ENCODE data around the gene AIF1L.

Gene AIF1L

GRCh38 chr9:131082774-131083512, 13.4 kb upstream of the AIF1L start:
- H3K4me2 ChIP-seq (ENCODE audit: low read depth, low read length, poor library complexity, severe bottlenecking) = no peak overlapping the region
- no peaks in the 10 kb centered on the region for H3F3A ChIP-seq (ENCODE audit: insufficient read depth)
- TF ChIP-seq, protein P1, sequence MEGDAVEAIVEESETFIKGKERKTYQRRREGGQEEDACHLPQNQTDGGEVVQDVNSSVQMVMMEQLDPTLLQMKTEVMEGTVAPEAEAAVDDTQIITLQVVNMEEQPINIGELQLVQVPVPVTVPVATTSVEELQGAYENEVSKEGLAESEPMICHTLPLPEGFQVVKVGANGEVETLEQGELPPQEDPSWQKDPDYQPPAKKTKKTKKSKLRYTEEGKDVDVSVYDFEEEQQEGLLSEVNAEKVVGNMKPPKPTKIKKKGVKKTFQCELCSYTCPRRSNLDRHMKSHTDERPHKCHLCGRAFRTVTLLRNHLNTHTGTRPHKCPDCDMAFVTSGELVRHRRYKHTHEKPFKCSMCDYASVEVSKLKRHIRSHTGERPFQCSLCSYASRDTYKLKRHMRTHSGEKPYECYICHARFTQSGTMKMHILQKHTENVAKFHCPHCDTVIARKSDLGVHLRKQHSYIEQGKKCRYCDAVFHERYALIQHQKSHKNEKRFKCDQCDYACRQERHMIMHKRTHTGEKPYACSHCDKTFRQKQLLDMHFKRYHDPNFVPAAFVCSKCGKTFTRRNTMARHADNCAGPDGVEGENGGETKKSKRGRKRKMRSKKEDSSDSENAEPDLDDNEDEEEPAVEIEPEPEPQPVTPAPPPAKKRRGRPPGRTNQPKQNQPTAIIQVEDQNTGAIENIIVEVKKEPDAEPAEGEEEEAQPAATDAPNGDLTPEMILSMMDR (IDR thresholded peaks at IDR 0.05; ENCODE audit: insufficient read depth, low read length, poor library complexity, severe bottlenecking) = no peak
- no peak for TF ChIP-seq EZH2phosphoT487 (conservative IDR thresholded peaks at IDR 0.05; ENCODE audit: low read length)
- H3K36me3 ChIP-seq (ENCODE audit: low read length) = no peaks in the 10 kb centered on the region
- no peaks in the 10 kb centered on the region for H3K79me2 ChIP-seq (ENCODE audit: insufficient read depth, low read length)
- H4K20me1 ChIP-seq (ENCODE audit: low read depth, low read length) = no peaks in the 10 kb centered on the region
- no peak overlapping the region for H3K4me3 ChIP-seq (ENCODE audit: insufficient read depth, low read length, poor library complexity, severe bottlenecking)
- H3K27me3 ChIP-seq (ENCODE audit: low read length) = no peaks in the 10 kb centered on the region
- no peaks in the 10 kb centered on the region for H3K9me2 ChIP-seq (replicated peaks; ENCODE audit: insufficient read depth, low read length)
- no peak overlapping the region for H2AFZ ChIP-seq (ENCODE audit: low read depth, low read length, severe bottlenecking)
- H3K27ac ChIP-seq (ENCODE audit: low read depth, low read length) = no peak overlapping the region
- no peaks in the 10 kb centered on the region for H3K9me3 ChIP-seq (ENCODE audit: insufficient read depth, low read length)
- no peak overlapping the region for H3K9ac ChIP-seq (ENCODE audit: low read length)

- no peaks in the 10 kb centered on the region for H3K27me3 ChIP-seq (ENCODE audit: low read length)
- H2AFZ ChIP-seq (ENCODE audit: low read depth, low read length, severe bottlenecking) = no peak overlapping the region
Observed at GRCh38 chr9:131084661-131085369, 11.5 kb upstream of the AIF1L start.

DNA sequence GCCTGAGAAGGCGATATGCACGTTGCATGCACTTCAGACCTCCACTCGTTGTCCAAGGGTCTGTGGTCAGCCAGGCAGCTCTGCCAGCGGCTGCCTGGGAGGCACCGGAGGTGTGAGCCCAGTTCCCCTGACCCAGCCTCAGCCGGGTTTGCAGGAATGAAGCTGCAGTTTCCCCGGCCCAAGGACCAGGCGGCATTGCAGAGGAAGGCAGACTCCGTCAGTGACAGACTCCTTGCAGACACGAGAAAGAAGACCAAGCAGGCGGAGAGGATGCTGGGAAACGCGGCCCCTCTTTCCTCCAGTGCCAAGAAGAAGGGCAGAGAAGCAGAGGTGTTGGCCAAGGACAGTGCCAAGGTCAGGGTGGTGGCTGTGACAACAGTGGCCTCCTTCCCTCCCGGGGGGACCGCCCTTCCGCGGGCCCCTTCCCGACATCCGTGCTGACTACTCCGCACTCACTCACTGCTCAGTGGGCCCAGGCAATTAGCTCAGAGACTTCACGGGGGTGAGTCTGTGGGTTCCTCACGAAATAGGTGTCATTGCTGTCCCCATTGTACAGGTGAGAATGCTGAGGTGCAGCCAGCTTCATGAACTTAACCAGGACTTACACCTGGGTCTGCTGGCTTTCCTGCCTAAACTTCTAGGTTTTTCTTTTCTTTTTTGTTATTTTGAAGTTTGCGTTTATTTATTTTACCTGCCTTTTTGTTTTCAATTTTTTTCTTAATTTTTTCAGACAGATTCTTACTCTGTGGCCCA, 10.8 kb upstream of the AIF1L start:
- Histone ChIP-seq H3K27me3 (ENCODE audit: low read length) (no peaks in the 10 kb centered on the region), H2AFZ (ENCODE audit: low read depth, low read length, severe bottlenecking) (no peak overlapping the region), H3K9ac (ENCODE audit: low read length) (no peak overlapping the region), H3F3A (ENCODE audit: insufficient read depth) (no peaks in the 10 kb centered on the region), H3K79me2 (ENCODE audit: insufficient read depth, low read length) (no peaks in the 10 kb centered on the region), H3K4me2 (ENCODE audit: low read depth, low read length, poor library complexity, severe bottlenecking) (no peak overlapping the region), H3K4me3 (ENCODE audit: insufficient read depth, low read length, poor library complexity, severe bottlenecking) (no peak overlapping the region), H3K9me3 (ENCODE audit: insufficient read depth, low read length) (no peaks in the 10 kb centered on the region), H3K27ac (ENCODE audit: low read depth, low read length) (no peak overlapping the region), H3K9me2 (replicated peaks; ENCODE audit: insufficient read depth, low read length) (no peaks in the 10 kb centered on the region), H4K20me1 (ENCODE audit: low read depth, low read length) (no peaks in the 10 kb centered on the region), H3K36me3 (ENCODE audit: low read length) (no peaks in the 10 kb centered on the region)
- TF ChIP-seq EZH2phosphoT487 (conservative IDR thresholded peaks at IDR 0.05; ENCODE audit: low read length) = no peak
- TF ChIP-seq, protein P1 (IDR thresholded peaks at IDR 0.05; ENCODE audit: insufficient read depth, low read length, poor library complexity, severe bottlenecking) = no peak

More at GRCh38 chr9:131084661-131085369, 11.5 kb upstream of the AIF1L start:
- Histone ChIP-seq H3K27ac (ENCODE audit: low read depth, low read length) (no peak overlapping the region), H4K20me1 (ENCODE audit: low read depth, low read length) (no peaks in the 10 kb centered on the region), H3K9me2 (replicated peaks; ENCODE audit: insufficient read depth, low read length) (no peaks in the 10 kb centered on the region), H3F3A (ENCODE audit: insufficient read depth) (no peaks in the 10 kb centered on the region), H3K79me2 (ENCODE audit: insufficient read depth, low read length) (no peaks in the 10 kb centered on the region), H3K9ac (ENCODE audit: low read length) (no peak overlapping the region), H3K4me2 (ENCODE audit: low read depth, low read length, poor library complexity, severe bottlenecking) (no peak overlapping the region), H3K36me3 (ENCODE audit: low read length) (no peaks in the 10 kb centered on the region), H3K9me3 (ENCODE audit: insufficient read depth, low read length) (no peaks in the 10 kb centered on the region), H3K4me3 (ENCODE audit: insufficient read depth, low read length, poor library complexity, severe bottlenecking) (no peak overlapping the region)
- TF ChIP-seq, protein P1 (IDR thresholded peaks at IDR 0.05; ENCODE audit: insufficient read depth, low read length, poor library complexity, severe bottlenecking) = no peak
- TF ChIP-seq EZH2phosphoT487 (conservative IDR thresholded peaks at IDR 0.05; ENCODE audit: low read length) = no peak
